GM23338 (cell line): ENCODE data around the gene CAPS. TPM values are rescaled to one million over a fixed set of nuclear protein-coding genes. Genes with fewer than 3 reads are reported as not detected.

Experiments used
- CTCF ChIP-seq, 2 experiments: fragments of 200-600 bp in 1 of 2; sonication (generic) in 1 of 2; conservative IDR thresholded peaks; 2 replicates each; pipeline versions ENCODE4 v1.5.1 to v1.6.1; 2016 to 2017; ENCODE audit warnings: antibody characterized with exemption in 2 of 2, low read depth in 2 of 2, mild to moderate bottlenecking in 2 of 2, moderate library complexity in 1 of 2
- EZH2 ChIP-seq: fragments of 200-600 bp; sonication (generic); IDR thresholded peaks from one replicate; pipeline ENCODE4 v1.8.0; 2017; ENCODE audit warnings: antibody characterized with exemption, mild to moderate bottlenecking, low read depth; ENCODE audit not compliant: unreplicated experiment
- EZH2phosphoT487 ChIP-seq: fragments of 200-600 bp; sonication (generic); IDR thresholded peaks from one replicate; pipeline ENCODE4 v1.8.1; 2018; ENCODE audit warnings: antibody characterized with exemption; ENCODE audit not compliant: unreplicated experiment
- JUNB ChIP-seq: IDR thresholded peaks from one replicate; pipeline ENCODE4 v1.6.1; 2016; ENCODE audit warnings: antibody characterized with exemption; ENCODE audit not compliant: unreplicated experiment
- NANOG ChIP-seq: IDR thresholded peaks from 2 replicates; pipeline ENCODE4 v1.6.1; 2016; ENCODE audit warnings: antibody characterized with exemption, borderline replicate concordance
- ZNF114 ChIP-seq: fragments of 250-450 bp; sonication (Bioruptor Pico); IDR thresholded peaks from 2 replicates; pipeline ENCODE4 v1.5.0; 2020; ENCODE audit warnings: mild to moderate bottlenecking, moderate library complexity
- ZNF462 ChIP-seq: fragments of 250-450 bp; sonication (Bioruptor Pico); IDR thresholded peaks from 2 replicates; pipeline ENCODE4 v1.5.0; 2020; ENCODE audit warnings: mild to moderate bottlenecking, moderate library complexity
- polyA plus RNA-seq: library from polyadenylated mRNA; unstranded; fragments of >200 nt; fragmentation: Nextera tagmentation; extraction: Ambion mirVana; gene quantifications from 2 replicates; pipeline ENCODE4 v1.2.1, GENCODE V29; 2016
- total RNA-seq: library from RNA; depleted of rRNA; stranded (reverse); fragments of >200 nt; shearing (Covaris generic); gene quantifications from 2 replicates; pipeline ENCODE4 v1.2.3, GENCODE V29; 2014

Gene CAPS
- total and polyA plus RNA-seq, 2 experiments from 2014 or later, result 1.5 to 3.2 TPM

- TF ChIP-seq ZNF462, result no peak
- no peak for TF ChIP-seq ZNF114 (CRISPR knock-in tag)
- TF ChIP-seq EZH2, result no peak
- no peak for TF ChIP-seq JUNB
- TF ChIP-seq CTCF (conservative IDR thresholded peaks at IDR 0.05; ENCODE audit: low read depth in 2 of 2), result no peak
- no peak for TF ChIP-seq NANOG
- TF ChIP-seq EZH2phosphoT487, result no peak
Measured at GRCh38 chr19:5947435-5947834, 33.4 kb downstream of the CAPS start (continued).
